Neural progenitor cell (in vitro differentiated cells): Measurements from ENCODE around the gene PHOX2B.

ENCODE experiments used
- EZH2 ChIP-seq: fragments of 200-600 bp; sonication (generic); IDR thresholded peaks from 2 replicates; pipeline ENCODE4 v1.6.1; 2017; ENCODE audit warnings: antibody characterized with exemption, mild to moderate bottlenecking, moderate library complexity
- EZH2phosphoT487 ChIP-seq: fragments of 200-600 bp; sonication (generic); IDR thresholded peaks from 2 replicates; pipeline ENCODE4 v1.6.1; 2017; ENCODE audit warnings: antibody characterized with exemption
- TF ChIP-seq, protein P1 (sequence below): fragments of 200-600 bp; sonication (generic); IDR thresholded peaks from 2 replicates; pipeline ENCODE4 v1.5.1; 2017; ENCODE audit warnings: antibody characterized with exemption, mild to moderate bottlenecking

DNA sequence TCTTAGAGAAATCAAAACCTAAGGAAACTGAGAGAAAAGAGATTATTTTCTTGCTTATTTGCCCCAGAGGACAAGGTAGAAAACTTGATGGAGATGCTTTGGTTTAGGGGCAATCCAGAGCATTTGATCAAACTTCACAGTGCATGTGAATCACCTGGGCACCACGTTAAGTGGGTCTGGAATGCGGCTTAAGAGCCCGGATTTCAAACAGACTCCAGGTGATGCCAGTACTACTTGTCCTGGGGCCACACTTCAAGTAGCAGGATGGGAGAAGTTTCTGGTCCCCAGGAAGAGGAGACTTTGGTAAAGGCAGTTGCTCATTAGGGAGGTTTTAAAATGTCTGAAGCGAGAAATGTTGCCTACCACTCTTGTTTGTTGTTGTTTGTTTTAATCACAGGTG is 51.8 kb downstream of the PHOX2B start:
- TF ChIP-seq, protein P1, sequence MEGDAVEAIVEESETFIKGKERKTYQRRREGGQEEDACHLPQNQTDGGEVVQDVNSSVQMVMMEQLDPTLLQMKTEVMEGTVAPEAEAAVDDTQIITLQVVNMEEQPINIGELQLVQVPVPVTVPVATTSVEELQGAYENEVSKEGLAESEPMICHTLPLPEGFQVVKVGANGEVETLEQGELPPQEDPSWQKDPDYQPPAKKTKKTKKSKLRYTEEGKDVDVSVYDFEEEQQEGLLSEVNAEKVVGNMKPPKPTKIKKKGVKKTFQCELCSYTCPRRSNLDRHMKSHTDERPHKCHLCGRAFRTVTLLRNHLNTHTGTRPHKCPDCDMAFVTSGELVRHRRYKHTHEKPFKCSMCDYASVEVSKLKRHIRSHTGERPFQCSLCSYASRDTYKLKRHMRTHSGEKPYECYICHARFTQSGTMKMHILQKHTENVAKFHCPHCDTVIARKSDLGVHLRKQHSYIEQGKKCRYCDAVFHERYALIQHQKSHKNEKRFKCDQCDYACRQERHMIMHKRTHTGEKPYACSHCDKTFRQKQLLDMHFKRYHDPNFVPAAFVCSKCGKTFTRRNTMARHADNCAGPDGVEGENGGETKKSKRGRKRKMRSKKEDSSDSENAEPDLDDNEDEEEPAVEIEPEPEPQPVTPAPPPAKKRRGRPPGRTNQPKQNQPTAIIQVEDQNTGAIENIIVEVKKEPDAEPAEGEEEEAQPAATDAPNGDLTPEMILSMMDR = no peak
- TF ChIP-seq EZH2 (no peak), EZH2phosphoT487 (no peak)
